IMR-90 (cell line): ENCODE results near the gene IFNLR1.

ENCODE experiments used
- CHD1 ChIP-seq: IDR thresholded peaks from 2 replicates; pipeline ENCODE4 v1.6.1; 2012; ENCODE audit warnings: low read depth, low read length, improper control_type of control experiment
- MAZ ChIP-seq: IDR thresholded peaks from 2 replicates; pipeline ENCODE4 v1.6.1; 2012; ENCODE audit warnings: low read depth, mild to moderate bottlenecking, low read length, improper control_type of control experiment, moderate library complexity, borderline replicate concordance
- POLR2A ChIP-seq: IDR thresholded peaks from 2 replicates; pipeline ENCODE4 v1.6.1; 2012; ENCODE audit warnings: mild to moderate bottlenecking, low read depth, low read length
- RAD21 ChIP-seq: IDR thresholded peaks from 2 replicates; pipeline ENCODE4 v1.6.1; 2012; ENCODE audit warnings: low read length, improper control_type of control experiment
- SMC3 ChIP-seq: fragments of 150-350 bp; IDR thresholded peaks from 2 replicates; pipeline ENCODE4 v1.6.1; 2016; ENCODE audit warnings: low read depth, mild to moderate bottlenecking, antibody characterized with exemption, low read length, moderate library complexity
- TF ChIP-seq, protein P1 (sequence below): conservative IDR thresholded peaks from 2 replicates; pipeline ENCODE4 v1.5.1; 2012; ENCODE audit warnings: mild to moderate bottlenecking, low read depth, low read length, improper control_type of control experiment

DNA sequence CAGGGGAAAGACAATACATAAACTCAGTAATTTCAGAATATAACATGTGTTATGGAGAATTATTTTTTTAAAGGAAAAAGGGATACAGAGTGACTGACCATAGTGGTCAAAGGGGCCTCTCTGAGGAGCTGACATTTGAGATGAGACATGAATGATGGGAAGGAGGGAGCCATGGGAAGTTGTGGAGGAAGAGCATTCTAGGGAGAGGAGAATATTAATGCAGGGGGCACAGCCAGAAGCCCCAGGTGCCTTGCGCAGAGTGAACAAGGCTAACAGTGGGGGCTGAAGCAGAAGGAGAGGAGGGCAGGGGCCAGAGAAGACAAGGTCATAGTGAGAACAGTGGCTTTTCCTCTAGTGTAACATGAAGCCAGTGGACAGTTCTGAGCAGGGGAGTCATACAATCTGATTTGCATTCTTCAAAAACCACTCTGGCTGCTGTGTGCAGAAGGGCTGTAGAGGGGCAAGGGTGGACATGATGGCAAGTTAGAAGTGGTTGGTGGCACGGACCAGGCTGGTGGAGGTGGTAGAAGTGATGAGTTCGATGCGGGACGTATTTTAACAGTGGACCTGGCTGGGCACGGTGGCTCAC is 28.2 kb upstream of the IFNLR1 start:
- TF ChIP-seq MAZ (no peak), POLR2A (no peak), CHD1 (no peak), RAD21 (no peak), SMC3 (no peak)
- TF ChIP-seq, protein P1, sequence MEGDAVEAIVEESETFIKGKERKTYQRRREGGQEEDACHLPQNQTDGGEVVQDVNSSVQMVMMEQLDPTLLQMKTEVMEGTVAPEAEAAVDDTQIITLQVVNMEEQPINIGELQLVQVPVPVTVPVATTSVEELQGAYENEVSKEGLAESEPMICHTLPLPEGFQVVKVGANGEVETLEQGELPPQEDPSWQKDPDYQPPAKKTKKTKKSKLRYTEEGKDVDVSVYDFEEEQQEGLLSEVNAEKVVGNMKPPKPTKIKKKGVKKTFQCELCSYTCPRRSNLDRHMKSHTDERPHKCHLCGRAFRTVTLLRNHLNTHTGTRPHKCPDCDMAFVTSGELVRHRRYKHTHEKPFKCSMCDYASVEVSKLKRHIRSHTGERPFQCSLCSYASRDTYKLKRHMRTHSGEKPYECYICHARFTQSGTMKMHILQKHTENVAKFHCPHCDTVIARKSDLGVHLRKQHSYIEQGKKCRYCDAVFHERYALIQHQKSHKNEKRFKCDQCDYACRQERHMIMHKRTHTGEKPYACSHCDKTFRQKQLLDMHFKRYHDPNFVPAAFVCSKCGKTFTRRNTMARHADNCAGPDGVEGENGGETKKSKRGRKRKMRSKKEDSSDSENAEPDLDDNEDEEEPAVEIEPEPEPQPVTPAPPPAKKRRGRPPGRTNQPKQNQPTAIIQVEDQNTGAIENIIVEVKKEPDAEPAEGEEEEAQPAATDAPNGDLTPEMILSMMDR: no peak
